Liver (tissue), 9 donors: ENCODE measurements around the gene CCDC167. TPM values are rescaled to one million over a fixed set of nuclear protein-coding genes. Genes with fewer than 3 reads are reported as not detected.

Source experiments
- DNase-seq: peaks from one replicate; pipeline ENCODE4 v3.0.0-alpha.2; 2017; ENCODE audit warnings: low spot score
- H3K27ac ChIP-seq, 2 donors: one replicate each; pipeline ENCODE4 v1.7.0; 2013; ENCODE audit warnings: inconsistent platforms in 2 of 2, low read length in 2 of 2, control low read depth in 1 of 2, low read depth in 1 of 2, mild to moderate bottlenecking in 1 of 2
- H3K27me3 ChIP-seq, 4 donors: one replicate each; pipeline versions ENCODE4 v1.6.1 to v1.7.0; 2013; ENCODE audit warnings: low read length in 3 of 4, inconsistent platforms in 1 of 4, mild to moderate bottlenecking in 1 of 4, moderate library complexity in 1 of 4; ENCODE audit not compliant: control insufficient read depth in 4 of 4, insufficient read depth in 4 of 4
- H3K36me3 ChIP-seq, 4 donors: one replicate each; pipeline versions ENCODE4 v1.6.1 to v1.7.0; 2013; ENCODE audit warnings: low read length in 3 of 4, mild to moderate bottlenecking in 3 of 4, low read depth in 1 of 4, moderate library complexity in 1 of 4; ENCODE audit not compliant: control insufficient read depth in 4 of 4, insufficient read depth in 3 of 4
- H3K4me1 ChIP-seq, 4 donors: one replicate each; pipeline versions ENCODE4 v1.6.1 to v1.7.0; 2013; ENCODE audit warnings: low read length in 3 of 4, mild to moderate bottlenecking in 3 of 4, moderate library complexity in 1 of 4; ENCODE audit not compliant: control insufficient read depth in 4 of 4, insufficient read depth in 4 of 4
- H3K4me3 ChIP-seq, 3 donors: one replicate each; pipeline versions ENCODE4 v1.6.1 to v1.7.0; 2013; ENCODE audit warnings: low read length in 3 of 3, control low read depth in 1 of 3, low read depth in 1 of 3, mild to moderate bottlenecking in 1 of 3
- H3K9ac ChIP-seq, 2 donors: one replicate each; pipeline ENCODE4 v1.7.0; 2013; ENCODE audit warnings: low read length in 2 of 2, mild to moderate bottlenecking in 2 of 2, moderate library complexity in 2 of 2, control low read depth in 1 of 2, low read depth in 1 of 2
- H3K9me3 ChIP-seq, 4 donors: one replicate each; pipeline versions ENCODE4 v1.6.1 to v1.7.0; 2013; ENCODE audit warnings: low read length in 3 of 4; ENCODE audit not compliant: control insufficient read depth in 4 of 4
- FOXA2 ChIP-seq: IDR thresholded peaks from 2 replicates; pipeline ENCODE4 v1.6.1; 2016; ENCODE audit warnings: antibody characterized with exemption
- GABPA ChIP-seq, 2 donors: IDR thresholded peaks in 1 of 2; conservative IDR thresholded peaks in 1 of 2; 2 replicates each; pipeline ENCODE4 v1.6.1; 2016; ENCODE audit warnings: antibody characterized with exemption in 2 of 2, mild to moderate bottlenecking in 1 of 2, moderate library complexity in 1 of 2
- HNF4A ChIP-seq, 2 donors: conservative IDR thresholded peaks; 2 replicates each; pipeline ENCODE4 v1.6.1; 2016; ENCODE audit warnings: antibody characterized with exemption in 2 of 2, mild to moderate bottlenecking in 2 of 2
- HNF4G ChIP-seq: IDR thresholded peaks from 2 replicates; pipeline ENCODE4 v1.6.1; 2016; ENCODE audit warnings: antibody characterized with exemption
- JUND ChIP-seq, 2 donors: IDR thresholded peaks; 2 replicates each; pipeline ENCODE4 v1.6.1; 2016; ENCODE audit warnings: antibody characterized with exemption in 2 of 2
- NR2F2 ChIP-seq: IDR thresholded peaks from 2 replicates; pipeline ENCODE4 v1.6.1; 2016; ENCODE audit warnings: antibody characterized with exemption
- RAD21 ChIP-seq, 2 donors: IDR thresholded peaks; 2 replicates each; pipeline ENCODE4 v1.6.1; 2016; ENCODE audit warnings: antibody characterized with exemption in 2 of 2, mild to moderate bottlenecking in 2 of 2
- RXRA ChIP-seq, 2 donors: IDR thresholded peaks; 2 replicates each; pipeline ENCODE4 v1.6.1; 2017 to 2018; ENCODE audit warnings: antibody characterized with exemption in 2 of 2, mild to moderate bottlenecking in 1 of 2
- SP1 ChIP-seq: IDR thresholded peaks from 2 replicates; pipeline ENCODE4 v1.6.1; 2018; ENCODE audit warnings: antibody characterized with exemption, mild to moderate bottlenecking
- TAF1 ChIP-seq: conservative IDR thresholded peaks from 2 replicates; pipeline ENCODE4 v1.6.1; 2016; ENCODE audit warnings: antibody characterized with exemption, mild to moderate bottlenecking
- YY1 ChIP-seq: IDR thresholded peaks from 2 replicates; pipeline ENCODE4 v1.6.1; 2016; ENCODE audit warnings: antibody characterized with exemption, mild to moderate bottlenecking
- WGBS: extraction: QIAGEN DNeasy Blood & Tissue Kit; methylation state at CpG from one replicate; pipeline ENCODE4 v1.1.7; 2013; 5-methylcytosine and 5-hydroxymethylcytosine counted together
- polyA plus RNA-seq, 2 donors: library from polyadenylated mRNA; stranded (reverse) in 1 of 2; unstranded in 1 of 2; fragments of 200-250 nt in 1 of 2; fragments of >200 nt in 1 of 2; fragmentation: Nextera tagmentation in 1 of 2; extraction: Ambion mirVana in 1 of 2; gene quantifications; one replicate each; pipeline versions ENCODE4 v1.2.1 to v1.2.3, GENCODE V29; 2013 to 2015
- total RNA-seq, 2 donors: library from RNA; depleted of rRNA; stranded (reverse); fragments of >200 nt; gene quantifications; one replicate each; pipeline ENCODE4 v1.2.3, GENCODE V29; 2014
- TF ChIP-seq, protein P1 (sequence below): IDR thresholded peaks from 2 replicates; pipeline ENCODE4 v1.6.1; 2016; ENCODE audit warnings: antibody characterized with exemption, mild to moderate bottlenecking
- donor health status: healthy.
- donor health status: healthy.
- donor health status: healthy.
- donor health status: healthy.
- donor health status: healthy.

The CCDC167 gene
- 10 to 100 TPM; 14.1 to 41.0 TPM for total RNA-seq
- polyA plus RNA-seq = 10 to 100 TPM; 44.3 to 54.8 TPM

DNA sequence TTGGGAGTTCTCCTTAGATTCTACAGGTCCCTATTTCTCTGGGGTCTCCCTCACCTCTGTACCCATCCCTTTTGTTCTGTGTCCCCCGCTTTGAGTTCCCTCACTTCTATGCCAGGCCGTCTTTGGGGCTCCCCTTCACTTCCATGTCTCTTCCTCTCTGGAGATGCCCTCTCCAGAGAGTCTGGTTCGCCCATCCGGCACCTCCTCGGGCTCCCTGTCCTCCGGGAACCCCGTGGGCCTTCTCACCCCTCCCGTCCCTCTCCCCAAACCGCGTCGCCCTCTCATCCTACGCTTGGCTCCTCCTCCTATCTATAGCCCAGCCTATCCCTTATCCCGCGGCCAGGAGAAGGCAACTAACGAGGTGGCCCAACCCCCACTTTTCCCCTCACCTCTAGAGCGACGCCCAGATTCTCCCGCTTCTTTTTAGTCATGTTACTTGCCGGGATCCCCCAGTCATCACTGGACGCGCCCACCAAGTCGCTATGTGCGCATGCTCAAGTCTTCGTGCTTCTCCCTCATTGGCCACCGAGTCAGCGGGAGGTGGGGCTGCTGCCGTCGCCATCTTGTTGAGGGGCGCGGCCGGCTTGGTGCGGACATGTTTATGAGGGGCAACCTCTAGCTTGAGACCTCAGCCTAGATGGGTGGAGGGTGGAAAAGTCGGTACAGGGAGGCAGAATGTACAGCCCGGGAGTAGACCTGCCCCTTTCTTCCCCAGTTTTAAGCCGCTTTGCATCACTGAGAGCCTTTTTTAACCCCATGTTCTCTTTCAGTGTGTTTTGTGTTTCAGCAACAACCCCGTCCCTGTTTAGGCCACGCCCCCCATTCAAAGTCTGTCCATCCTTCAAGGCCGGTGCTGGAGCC lies at the start of gene CCDC167:
TSS of gene CCDC167 (minus strand) at position 461 of the 861 bp plus-strand sequence. CDS start at position 431, 30 bp downstream.
- H3K27me3 ChIP-seq = no peaks in the 10 kb centered on the region
- H3K36me3 ChIP-seq = no peaks in the 10 kb centered on the region
- H3K4me3 ChIP-seq = peak within 1 kb of the TSS; percentile 57 to 88 (median 88)
- no peak within 1 kb of the TSS for H3K27ac ChIP-seq
- H3K9me3 ChIP-seq = no peaks in the 10 kb centered on the region
- peaks cover 0 to 12% (median 5%) of the 10 kb centered on the region in 4 donors for H3K4me1 ChIP-seq
- H3K9ac ChIP-seq = peak within 1 kb of the TSS; percentile 76 to 78
- TF ChIP-seq TAF1 = no peak
- peak; percentile 100 for TF ChIP-seq YY1
- peak; percentile 16 for TF ChIP-seq SP1
- TF ChIP-seq, protein P1, sequence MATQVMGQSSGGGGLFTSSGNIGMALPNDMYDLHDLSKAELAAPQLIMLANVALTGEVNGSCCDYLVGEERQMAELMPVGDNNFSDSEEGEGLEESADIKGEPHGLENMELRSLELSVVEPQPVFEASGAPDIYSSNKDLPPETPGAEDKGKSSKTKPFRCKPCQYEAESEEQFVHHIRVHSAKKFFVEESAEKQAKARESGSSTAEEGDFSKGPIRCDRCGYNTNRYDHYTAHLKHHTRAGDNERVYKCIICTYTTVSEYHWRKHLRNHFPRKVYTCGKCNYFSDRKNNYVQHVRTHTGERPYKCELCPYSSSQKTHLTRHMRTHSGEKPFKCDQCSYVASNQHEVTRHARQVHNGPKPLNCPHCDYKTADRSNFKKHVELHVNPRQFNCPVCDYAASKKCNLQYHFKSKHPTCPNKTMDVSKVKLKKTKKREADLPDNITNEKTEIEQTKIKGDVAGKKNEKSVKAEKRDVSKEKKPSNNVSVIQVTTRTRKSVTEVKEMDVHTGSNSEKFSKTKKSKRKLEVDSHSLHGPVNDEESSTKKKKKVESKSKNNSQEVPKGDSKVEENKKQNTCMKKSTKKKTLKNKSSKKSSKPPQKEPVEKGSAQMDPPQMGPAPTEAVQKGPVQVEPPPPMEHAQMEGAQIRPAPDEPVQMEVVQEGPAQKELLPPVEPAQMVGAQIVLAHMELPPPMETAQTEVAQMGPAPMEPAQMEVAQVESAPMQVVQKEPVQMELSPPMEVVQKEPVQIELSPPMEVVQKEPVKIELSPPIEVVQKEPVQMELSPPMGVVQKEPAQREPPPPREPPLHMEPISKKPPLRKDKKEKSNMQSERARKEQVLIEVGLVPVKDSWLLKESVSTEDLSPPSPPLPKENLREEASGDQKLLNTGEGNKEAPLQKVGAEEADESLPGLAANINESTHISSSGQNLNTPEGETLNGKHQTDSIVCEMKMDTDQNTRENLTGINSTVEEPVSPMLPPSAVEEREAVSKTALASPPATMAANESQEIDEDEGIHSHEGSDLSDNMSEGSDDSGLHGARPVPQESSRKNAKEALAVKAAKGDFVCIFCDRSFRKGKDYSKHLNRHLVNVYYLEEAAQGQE = peak; percentile 27
- WGBS = 1% methylated on average over 38 of the region's 38 CpGs
- DNase-seq = peak; percentile 94

DNA sequence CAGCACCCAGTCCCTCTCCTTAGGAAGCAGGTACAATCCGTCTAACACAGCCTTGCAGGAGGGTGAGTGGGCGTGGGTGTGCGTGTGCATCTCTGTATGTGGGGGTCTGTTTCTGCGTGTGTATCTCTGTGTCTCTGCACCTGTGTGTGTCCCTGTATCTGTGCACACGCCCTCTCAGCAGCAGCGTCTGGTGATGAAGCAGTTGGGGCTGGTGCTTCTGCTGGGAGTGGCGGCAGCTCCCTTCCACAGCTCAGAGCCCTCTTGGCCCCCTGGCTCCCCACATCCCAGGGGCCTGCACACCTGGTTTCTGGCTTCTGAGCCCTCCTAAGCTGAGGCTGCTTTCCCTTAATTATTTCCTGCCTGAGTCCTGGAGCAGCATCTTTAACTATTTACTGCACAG lies 49.5 kb upstream of the CCDC167 start:
- no peak for DNase-seq
- peaks cover 0 to 2% (median 0%) of the 10 kb centered on the region in 4 donors for H3K27me3 ChIP-seq
- H3K9ac ChIP-seq = no peak overlapping the region
- H3K36me3 ChIP-seq = no peaks in the 10 kb centered on the region
- TF ChIP-seq JUND (IDR thresholded peaks at IDR 0.05) (no peak), HNF4G (no peak), GABPA (IDR thresholded peaks at IDR 0.05 in 1 of 2, conservative IDR thresholded peaks at IDR 0.05 in 1 of 2) (no peak), NR2F2 (no peak), RAD21 (IDR thresholded peaks at IDR 0.05) (no peak), FOXA2 (no peak), SP1 (no peak)
- no peak overlapping the region for H3K27ac ChIP-seq
- WGBS = 76% methylated on average over 7 of the region's 7 CpGs
- no peaks in the 10 kb centered on the region for H3K4me1 ChIP-seq
- no peaks in the 10 kb centered on the region for H3K9me3 ChIP-seq
- H3K4me3 ChIP-seq = no peak overlapping the region

DNA sequence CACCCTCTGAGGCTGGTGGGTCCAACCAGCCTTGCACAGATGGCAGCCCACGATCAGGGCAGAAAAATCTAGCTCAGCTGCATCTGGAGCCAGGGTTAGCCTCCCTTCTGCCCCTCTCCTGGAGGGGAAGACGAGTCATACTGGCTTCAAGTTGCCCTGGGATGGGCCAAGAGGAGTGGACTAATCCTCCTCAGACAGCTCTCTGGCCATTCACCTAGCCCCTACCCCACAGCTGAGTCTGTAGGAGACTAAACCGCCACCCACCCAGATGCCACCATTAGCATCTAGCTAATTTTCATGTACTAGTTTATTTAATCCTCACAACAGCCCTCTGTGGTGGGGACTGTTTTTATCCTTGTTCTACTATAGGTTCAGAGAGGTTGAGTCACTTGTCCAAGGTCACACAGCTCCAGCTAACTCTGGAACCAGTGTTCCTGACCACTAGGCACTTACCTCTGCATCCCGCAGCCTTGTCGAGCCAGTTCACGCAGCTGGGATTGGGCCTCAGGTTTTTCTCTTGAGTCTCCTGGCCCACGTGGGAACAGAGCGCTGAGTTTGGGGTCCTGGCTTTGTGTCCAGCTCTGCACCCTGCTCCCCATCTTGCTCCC lies 48.5 kb upstream of the CCDC167 start:
- Histone ChIP-seq H3K27me3 (peaks cover 0 to 2% (median 0%) of the 10 kb centered on the region in 4 donors), H3K4me3 (no peak overlapping the region), H3K4me1 (no peaks in the 10 kb centered on the region), H3K27ac (no peak overlapping the region), H3K9me3 (no peaks in the 10 kb centered on the region), H3K9ac (no peak overlapping the region), H3K36me3 (no peaks in the 10 kb centered on the region)
- WGBS = 76% methylated on average over 8 of the region's 8 CpGs
- no peak for TF ChIP-seq HNF4A (conservative IDR thresholded peaks at IDR 0.05)
- no peak for TF ChIP-seq RXRA (IDR thresholded peaks at IDR 0.05)
- no peak for DNase-seq
